PC-3 (cell line): ENCODE results near the gene PRRX2. TPM values are rescaled to one million over a fixed set of nuclear protein-coding genes. Genes with fewer than 3 reads are reported as not detected.

ENCODE experiments used
- ATAC-seq: fragments of 200-7000 bp; cut with Tn5 transposase; 2 replicates; pipeline ENCODE4 v1.9.1; 2020; ENCODE audit warnings: mild to moderate bottlenecking, moderate library complexity
- BruUV-seq: library from RNA; stranded (reverse); fragments of 400-500 nt; replicated peaks from 2 replicates; lab custom pipeline; 2021; lab: Mats Ljungman, UMichigan
- CTCF ChIA-PET: fragments of 300-600 bp; sonication (Branson Sonifier 250); formaldehyde crosslinking; loops from one replicate; lab custom pipeline; 2022; ENCODE audit warnings: antibody characterized with exemption; lab: Charles Lee
- POLR2A ChIA-PET: fragments of 300-600 bp; sonication (Branson Sonifier 250); formaldehyde crosslinking; loops from one replicate; lab custom pipeline; 2022; ENCODE audit warnings: antibody characterized with exemption; ENCODE audit not compliant: unreplicated experiment; lab: Charles Lee
- DNase-seq: peaks from one replicate; pipeline ENCODE4 v3.0.0-alpha.2; 2015
- H2AFZ ChIP-seq: fragments of 300-600 bp; sonication (generic); 2 replicates; pipeline ENCODE4 v1.6.0; 2016; ENCODE audit warnings: antibody characterized with exemption, low read length
- H3F3A ChIP-seq: fragments of 300-600 bp; sonication (generic); one replicate; pipeline ENCODE4 v1.6.0; 2017; ENCODE audit warnings: antibody characterized with exemption, low read length, control low read depth, mild to moderate bottlenecking; ENCODE audit not compliant: unreplicated experiment
- H3K27ac ChIP-seq: fragments of 300-600 bp; sonication (generic); 2 replicates; pipeline ENCODE4 v1.5.1; 2016; ENCODE audit warnings: mild to moderate bottlenecking, low read length
- H3K27me3 ChIP-seq: fragments of 300-600 bp; sonication (generic); 2 replicates; pipeline ENCODE4 v1.6.1; 2016; ENCODE audit warnings: low read length, mixed read lengths
- H3K36me3 ChIP-seq: fragments of 300-600 bp; sonication (generic); 2 replicates; pipeline ENCODE4 v1.6.1; 2016; ENCODE audit warnings: low read depth, mixed run types, low read length, mixed read lengths
- H3K4me1 ChIP-seq: fragments of 300-600 bp; sonication (generic); 2 replicates; pipeline ENCODE4 v1.5.1; 2016; ENCODE audit warnings: low read length; ENCODE audit not compliant: insufficient read depth
- H3K4me2 ChIP-seq: fragments of 300-600 bp; sonication (generic); 2 replicates; pipeline ENCODE4 v1.6.0; 2016; ENCODE audit warnings: low read length
- H3K4me3 ChIP-seq: fragments of 300-600 bp; sonication (generic); 2 replicates; pipeline ENCODE4 v1.5.1; 2016; ENCODE audit warnings: mild to moderate bottlenecking, low read length, mixed read lengths
- H3K79me2 ChIP-seq: fragments of 300-600 bp; sonication (generic); 2 replicates; pipeline ENCODE4 v1.6.1; 2017; ENCODE audit warnings: low read length, mixed read lengths
- H3K9ac ChIP-seq: fragments of 300-600 bp; sonication (generic); 2 replicates; pipeline ENCODE4 v1.6.0; 2016; ENCODE audit warnings: mild to moderate bottlenecking, low read length
- H3K9me2 ChIP-seq: fragments of 300-600 bp; sonication (generic); replicated peaks from 2 replicates; pipeline ENCODE4 v1.6.1; 2016; ENCODE audit warnings: mixed run types, low read length, mixed read lengths
- H3K9me3 ChIP-seq: fragments of 300-600 bp; sonication (generic); 2 replicates; pipeline ENCODE4 v1.6.1; 2016; ENCODE audit warnings: low read length, mixed read lengths
- H4K20me1 ChIP-seq: fragments of 300-600 bp; sonication (generic); 2 replicates; pipeline ENCODE4 v1.6.1; 2016; ENCODE audit warnings: low read length, mixed read lengths
- CTCF ChIP-seq: fragments of 300-600 bp; sonication (generic); conservative IDR thresholded peaks from 2 replicates; pipeline ENCODE4 v1.5.1; 2017; ENCODE audit warnings: antibody characterized with exemption, low read depth, mild to moderate bottlenecking, low read length
- EZH2 ChIP-seq: fragments of 300-600 bp; sonication (generic); IDR thresholded peaks from one replicate; pipeline ENCODE4 v1.6.1; 2017; ENCODE audit warnings: antibody characterized with exemption, mild to moderate bottlenecking, low read length; ENCODE audit not compliant: unreplicated experiment
- EZH2phosphoT487 ChIP-seq: fragments of 300-600 bp; sonication (generic); IDR thresholded peaks from 2 replicates; pipeline ENCODE4 v1.6.1; 2018; ENCODE audit warnings: mild to moderate bottlenecking, antibody characterized with exemption, low read length, borderline replicate concordance
- intact Hi-C: fragments of 100-400 bp; cut with micrococcal nuclease; formaldehyde crosslinking; loops from 2 replicates; pipeline ENCODE4 v1.9.0; 2023
- total RNA-seq: library from RNA; depleted of rRNA; stranded (reverse); fragments of >200 nt; gene quantifications from 2 replicates; pipeline ENCODE4 v1.2.3, GENCODE V29; 2014

The PRRX2 gene
- total RNA-seq, 1 experiment from 2014 or later = 0.47 TPM

DNA sequence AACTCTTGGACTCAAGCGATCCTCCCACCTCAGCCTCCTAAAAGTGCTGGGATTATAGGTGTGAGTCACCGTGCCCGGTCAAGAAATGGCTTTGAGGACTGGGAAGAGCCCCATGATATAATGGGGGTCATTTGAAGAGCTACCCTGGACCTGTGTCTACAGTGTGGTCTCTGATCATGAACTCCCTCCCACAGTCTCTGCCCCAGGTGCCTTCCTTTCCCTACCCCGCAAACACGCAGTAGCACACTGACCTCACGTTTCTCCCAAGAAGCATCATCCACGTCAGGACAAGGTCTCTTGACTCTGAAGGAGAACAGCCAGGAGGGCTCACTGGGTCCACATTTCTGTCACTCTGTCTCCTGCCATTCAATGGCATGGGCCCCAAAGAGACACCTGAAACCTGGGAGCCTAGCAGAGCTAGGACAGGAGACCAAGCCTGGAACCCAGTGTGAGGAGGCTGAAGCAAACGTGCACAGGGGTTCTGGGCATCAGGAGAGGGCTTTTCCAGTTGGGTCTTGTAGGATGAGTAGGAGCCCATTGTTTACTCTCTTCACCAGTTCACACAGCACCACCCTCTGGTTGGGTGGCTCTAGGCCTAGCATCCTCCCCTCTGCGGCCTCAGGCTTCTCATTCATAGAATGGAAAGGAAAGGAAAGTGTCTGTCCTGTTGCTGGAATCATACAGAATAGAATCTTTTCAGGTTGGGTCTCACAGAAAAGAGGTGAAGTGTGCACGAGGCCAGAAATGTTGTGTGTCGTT lies 23.0 kb downstream of the PRRX2 start:
- no peaks in the 10 kb centered on the region for H3K9me3 ChIP-seq
- DNase-seq = no peak
- peaks cover 27% of the 10 kb centered on the region for H3K4me1 ChIP-seq
- TF ChIP-seq EZH2 (no peak), CTCF (no peak), EZH2phosphoT487 (no peak)
- no peaks in the 10 kb centered on the region for H3K36me3 ChIP-seq
- no peak overlapping the region for H3K4me2 ChIP-seq
- H3K9ac ChIP-seq = no peak overlapping the region
- no peak overlapping the region for H3K27ac ChIP-seq
- H3K27me3 ChIP-seq = no peaks in the 10 kb centered on the region
- H3K9me2 ChIP-seq = no peaks in the 10 kb centered on the region
- H3F3A ChIP-seq = no peaks in the 10 kb centered on the region
- no peak overlapping the region for H2AFZ ChIP-seq
- CTCF ChIA-PET = no interaction called here
- H3K79me2 ChIP-seq = no peaks in the 10 kb centered on the region
- intact Hi-C loops = no loop called here
- ATAC-seq = no peak
- no TSS peak for BruUV-seq
- no peaks in the 10 kb centered on the region for H4K20me1 ChIP-seq
- POLR2A ChIA-PET = no interaction called here
- H3K4me3 ChIP-seq = no peak overlapping the region

DNA sequence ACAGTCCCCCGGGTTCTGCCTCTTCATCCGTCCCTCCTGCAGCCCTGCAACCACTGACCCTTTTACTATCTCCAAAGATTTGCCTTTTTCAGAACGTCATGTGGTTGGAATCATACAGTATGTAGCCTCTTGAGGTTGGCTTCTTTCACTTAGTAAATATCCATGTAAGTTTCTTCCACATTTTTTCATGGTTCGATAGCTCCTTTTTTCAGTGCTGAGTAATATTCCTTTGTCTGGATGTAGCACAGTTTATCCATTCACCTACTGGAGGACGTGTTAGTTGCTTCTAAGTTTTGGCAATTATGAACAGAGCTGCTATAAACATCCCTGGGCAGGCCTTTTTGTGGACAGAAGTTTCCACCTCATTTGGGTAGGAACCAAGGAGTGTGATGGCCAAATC lies 27.1 kb downstream of the PRRX2 start:
- H3F3A ChIP-seq = no peaks in the 10 kb centered on the region
- intact Hi-C loops = no loop called here
- POLR2A ChIA-PET = no interaction called here
- H4K20me1 ChIP-seq = no peaks in the 10 kb centered on the region
- no TSS peak for BruUV-seq
- no peak overlapping the region for H3K4me3 ChIP-seq
- DNase-seq = no peak
- no peaks in the 10 kb centered on the region for H3K36me3 ChIP-seq
- no peaks in the 10 kb centered on the region for H3K9me2 ChIP-seq
- H3K4me2 ChIP-seq = no peak overlapping the region
- H3K9ac ChIP-seq = no peak overlapping the region
- no peaks in the 10 kb centered on the region for H3K27me3 ChIP-seq
- no peaks in the 10 kb centered on the region for H3K79me2 ChIP-seq
- no peak for ATAC-seq
- TF ChIP-seq EZH2 (no peak), CTCF (no peak), EZH2phosphoT487 (no peak)
- no peaks in the 10 kb centered on the region for H3K9me3 ChIP-seq
- H2AFZ ChIP-seq = no peak overlapping the region
- no peak overlapping the region for H3K27ac ChIP-seq
- peaks cover 3% of the 10 kb centered on the region; the same call in 1 of the 2 replicates for H3K4me1 ChIP-seq
- CTCF ChIA-PET = no interaction called here

- DNase-seq = no peak
- H3F3A ChIP-seq = no peaks in the 10 kb centered on the region
- no peak overlapping the region for H3K4me2 ChIP-seq
- H3K4me1 ChIP-seq = no peaks in the 10 kb centered on the region; the same call in 1 of the 2 replicates
- no TSS peak for BruUV-seq
- H3K27me3 ChIP-seq = no peaks in the 10 kb centered on the region
- H3K79me2 ChIP-seq = no peaks in the 10 kb centered on the region
- no peak for ATAC-seq
- CTCF ChIA-PET = no interaction called here
- H3K27ac ChIP-seq = no peak overlapping the region
- intact Hi-C loops = no loop called here
- no peak for TF ChIP-seq EZH2
- no peak for TF ChIP-seq EZH2phosphoT487
- H3K36me3 ChIP-seq = no peaks in the 10 kb centered on the region
- no peak overlapping the region for H2AFZ ChIP-seq
- H3K9me2 ChIP-seq = no peaks in the 10 kb centered on the region
- H3K9ac ChIP-seq = no peak overlapping the region
- no peaks in the 10 kb centered on the region for H3K9me3 ChIP-seq
- POLR2A ChIA-PET = no interaction called here
- no peaks in the 10 kb centered on the region for H4K20me1 ChIP-seq
- H3K4me3 ChIP-seq = no peak overlapping the region
Measured at GRCh38 chr9:129693741-129694140, 28.3 kb downstream of the PRRX2 start.
